ENCODE results near the gene DDX18. TPM values are rescaled to one million over a fixed set of nuclear protein-coding genes. Genes with fewer than 3 reads are reported as not detected.

DDX18 gene
- total and polyA plus RNA-seq, 5 experiments from 2014 or later: 41.4 to 129 (median 44.5) TPM

DNA sequence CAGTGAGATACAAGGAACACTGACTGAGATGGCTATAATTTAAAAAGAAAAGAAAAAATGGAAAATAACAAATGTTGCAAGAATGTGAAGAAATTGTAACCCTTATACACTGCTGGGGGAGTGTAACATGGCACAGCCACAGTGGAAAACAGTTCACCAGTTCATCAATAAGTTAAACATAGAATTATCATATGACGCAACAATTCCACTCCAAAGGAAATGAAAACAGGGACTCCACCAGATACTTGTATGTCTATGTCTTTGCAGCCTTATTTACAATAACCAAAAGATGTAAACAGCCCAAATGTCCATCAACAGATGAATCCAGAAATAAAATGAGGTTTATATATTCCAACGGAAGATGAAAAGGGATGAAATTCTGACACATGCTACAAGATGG is 30.8 kb downstream of the DDX18 start:
- Mint-ChIP-seq H3K36me3 (peaks cover 0 to 12% (median 0%) of the 10 kb centered on the region in 3 donors), H3K27ac (no peak overlapping the region), H3K27me3 (peaks cover 15 to 41% (median 28%) of the 10 kb centered on the region in 5 donors), H3K4me1 (no peaks in the 10 kb centered on the region), H3K4me3 (no peak overlapping the region), H3K9me3 (peaks cover 0 to 3% (median 0%) of the 10 kb centered on the region in 9 donors)
- POLR2A ChIA-PET: no interaction called here
- DNase-seq (no peak), ATAC-seq (no peak)

DNA sequence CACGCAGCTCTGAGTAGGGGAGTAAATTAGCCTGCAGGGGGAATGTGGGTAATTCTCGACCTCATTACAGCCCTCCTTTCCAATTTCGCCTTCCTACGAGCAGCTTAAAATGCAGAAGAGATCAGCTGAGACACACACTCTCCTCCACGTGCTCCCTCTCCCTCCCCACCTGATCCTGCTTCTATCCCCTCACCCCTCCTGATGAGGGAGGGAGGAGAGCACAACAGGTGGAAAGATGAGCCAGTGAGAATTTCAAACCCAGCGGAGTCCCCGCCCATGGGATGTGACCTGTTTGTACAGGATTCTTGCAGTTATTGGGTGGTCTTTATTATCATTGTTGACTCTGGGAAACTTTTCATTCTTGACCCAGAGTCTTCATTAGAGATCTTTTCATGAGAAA is 35.5 kb downstream of the DDX18 start:
- Mint-ChIP-seq H3K4me3 (no peak overlapping the region), H3K27me3 (peaks cover 44 to 88% (median 61%) of the 10 kb centered on the region in 5 donors), H3K9me3 (peaks cover 0 to 3% (median 0%) of the 10 kb centered on the region in 9 donors), H3K27ac (no peak overlapping the region), H3K4me1 (no peaks in the 10 kb centered on the region), H3K36me3 (peaks cover 0 to 12% (median 0%) of the 10 kb centered on the region in 3 donors)
- POLR2A ChIA-PET: no interaction called here
- ATAC-seq: no peak
- DNase-seq: no peak

DNA sequence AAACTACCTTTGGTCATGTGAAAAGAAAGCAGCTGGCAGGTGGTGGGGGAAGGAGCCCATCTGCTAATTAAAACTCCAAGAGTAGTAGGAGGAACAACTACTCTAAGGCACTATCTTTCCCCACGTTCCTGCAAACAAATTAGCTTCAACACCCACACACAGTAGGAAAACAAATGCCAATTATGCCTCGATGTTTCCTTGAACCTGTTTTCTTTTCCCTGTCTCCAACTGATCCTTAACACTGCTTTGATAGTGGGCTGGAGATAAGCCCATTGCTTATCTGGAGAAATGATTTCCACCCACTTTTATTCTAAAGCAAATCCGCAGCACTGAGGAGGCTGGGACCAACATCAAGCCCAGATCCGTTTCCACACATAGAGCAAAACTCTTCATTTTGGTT is 36.0 kb downstream of the DDX18 start:
- H3K4me3 Mint-ChIP-seq: no peak overlapping the region
- H3K27ac Mint-ChIP-seq: no peak overlapping the region
- no peaks in the 10 kb centered on the region for H3K4me1 Mint-ChIP-seq
- DNase-seq (no peak), ATAC-seq (no peak)
- H3K27me3 Mint-ChIP-seq: peaks cover 44 to 91% (median 61%) of the 10 kb centered on the region in 5 donors
- peaks cover 0 to 12% (median 0%) of the 10 kb centered on the region in 3 donors for H3K36me3 Mint-ChIP-seq
- peaks cover 0 to 3% (median 0%) of the 10 kb centered on the region in 9 donors for H3K9me3 Mint-ChIP-seq
- POLR2A ChIA-PET: no interaction called here

DNA sequence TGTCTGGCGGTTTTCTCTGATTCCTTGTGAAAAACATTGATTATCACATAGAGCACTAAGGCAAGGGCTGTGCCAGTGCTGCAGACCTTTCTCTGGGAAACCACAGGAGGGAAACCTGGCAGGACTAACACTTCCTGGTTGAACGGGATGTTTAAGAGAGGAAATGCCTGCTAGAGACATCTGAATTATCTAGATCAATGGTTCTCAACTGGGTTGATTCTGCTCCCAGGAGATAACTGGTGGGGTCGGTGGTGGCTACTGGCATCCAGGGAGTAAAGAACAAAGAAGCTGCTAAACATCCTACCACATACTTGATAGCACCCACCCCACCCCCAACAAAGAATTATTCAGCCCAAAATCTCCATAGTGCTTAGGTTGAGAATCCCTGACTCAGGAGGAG is 37.5 kb downstream of the DDX18 start:
- Mint-ChIP-seq H3K27me3 (peaks cover 46 to 97% (median 60%) of the 10 kb centered on the region in 5 donors), H3K36me3 (peaks cover 0 to 11% (median 0%) of the 10 kb centered on the region in 3 donors), H3K4me3 (no peak overlapping the region), H3K4me1 (no peaks in the 10 kb centered on the region), H3K27ac (no peak overlapping the region), H3K9me3 (peaks cover 0 to 3% (median 0%) of the 10 kb centered on the region in 9 donors)
- POLR2A ChIA-PET: no interaction called here
- DNase-seq (no peak), ATAC-seq (no peak)

DNA sequence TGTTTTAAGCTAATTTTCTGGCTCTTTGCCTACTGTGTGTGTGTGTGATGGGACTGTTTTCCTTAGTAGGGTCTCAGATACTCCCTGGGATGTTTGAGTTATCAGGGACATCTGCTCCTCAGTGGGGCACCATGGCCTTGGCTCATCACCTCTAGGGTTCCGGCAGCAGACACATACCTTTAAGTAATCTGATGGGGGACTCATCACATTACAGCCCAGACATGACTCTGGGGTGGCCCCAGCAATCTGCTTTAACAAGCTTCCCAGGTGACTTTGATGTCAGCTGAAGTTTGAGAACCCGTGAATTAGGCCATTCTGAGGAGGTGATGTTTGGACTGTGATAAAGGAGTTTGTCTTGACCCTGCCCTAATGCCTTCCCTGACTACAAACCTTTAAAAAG is 38.8 kb downstream of the DDX18 start:
- Mint-ChIP-seq H3K27ac (no peak overlapping the region), H3K4me1 (no peaks in the 10 kb centered on the region), H3K36me3 (no peaks in the 10 kb centered on the region), H3K4me3 (no peak overlapping the region), H3K27me3 (peaks cover 37 to 97% (median 54%) of the 10 kb centered on the region in 5 donors), H3K9me3 (peaks cover 0 to 3% (median 0%) of the 10 kb centered on the region in 9 donors)
- DNase-seq (no peak), ATAC-seq (no peak)
- POLR2A ChIA-PET: no interaction called here

DNA sequence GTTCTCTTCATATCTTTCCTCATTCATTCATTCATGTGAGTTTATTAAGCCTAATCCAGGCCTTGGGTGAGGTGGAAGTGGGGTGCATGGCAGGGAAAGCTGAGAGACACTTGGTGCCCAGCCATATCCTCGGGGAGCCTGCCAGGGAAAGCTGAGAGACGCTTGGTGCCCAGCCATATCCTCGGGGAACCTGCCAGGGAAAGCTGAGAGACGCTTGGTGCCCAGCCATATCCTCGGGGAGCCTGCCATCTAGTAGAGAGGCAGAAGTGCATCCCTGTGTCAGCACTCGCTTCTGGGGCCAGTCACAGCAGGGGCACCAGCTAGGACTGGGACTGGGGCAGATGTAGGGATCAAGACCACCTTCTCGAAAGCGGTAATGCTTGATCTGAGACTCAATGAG is 39.4 kb downstream of the DDX18 start:
- POLR2A ChIA-PET: no interaction called here
- Mint-ChIP-seq H3K4me1 (no peaks in the 10 kb centered on the region), H3K36me3 (no peaks in the 10 kb centered on the region), H3K9me3 (peaks cover 0 to 3% (median 0%) of the 10 kb centered on the region in 9 donors), H3K27me3 (peaks cover 33 to 94% (median 51%) of the 10 kb centered on the region in 5 donors), H3K4me3 (no peak overlapping the region), H3K27ac (no peak overlapping the region)
- DNase-seq (no peak), ATAC-seq (no peak)

DNA sequence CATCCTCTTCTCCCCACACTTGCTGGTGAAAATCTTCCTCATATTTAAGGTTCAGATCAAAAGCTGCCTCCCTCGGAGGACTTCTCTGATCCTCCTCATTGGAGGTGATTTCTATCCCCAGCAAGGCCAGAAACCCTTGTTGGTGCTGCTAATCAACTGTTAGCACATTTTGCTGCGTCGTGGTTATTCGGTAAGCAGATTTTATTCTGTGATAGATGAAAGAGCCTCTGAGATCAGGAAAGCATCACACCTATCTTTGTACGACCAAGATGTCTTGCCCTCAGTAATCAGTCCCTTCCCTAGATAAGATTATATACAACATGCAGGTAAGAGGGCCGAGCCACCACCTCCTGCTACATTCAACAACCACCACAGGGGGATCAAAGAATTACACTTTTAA is 40.1 kb downstream of the DDX18 start:
- no peak for ATAC-seq
- H3K4me3 Mint-ChIP-seq: no peak overlapping the region
- H3K27me3 Mint-ChIP-seq: peaks cover 27 to 88% (median 46%) of the 10 kb centered on the region in 5 donors
- POLR2A ChIA-PET: no interaction called here
- no peaks in the 10 kb centered on the region for H3K4me1 Mint-ChIP-seq
- no peak overlapping the region for H3K27ac Mint-ChIP-seq
- DNase-seq: no peak
- H3K36me3 Mint-ChIP-seq: no peaks in the 10 kb centered on the region
- peaks cover 0 to 3% (median 0%) of the 10 kb centered on the region in 9 donors for H3K9me3 Mint-ChIP-seq

DNA sequence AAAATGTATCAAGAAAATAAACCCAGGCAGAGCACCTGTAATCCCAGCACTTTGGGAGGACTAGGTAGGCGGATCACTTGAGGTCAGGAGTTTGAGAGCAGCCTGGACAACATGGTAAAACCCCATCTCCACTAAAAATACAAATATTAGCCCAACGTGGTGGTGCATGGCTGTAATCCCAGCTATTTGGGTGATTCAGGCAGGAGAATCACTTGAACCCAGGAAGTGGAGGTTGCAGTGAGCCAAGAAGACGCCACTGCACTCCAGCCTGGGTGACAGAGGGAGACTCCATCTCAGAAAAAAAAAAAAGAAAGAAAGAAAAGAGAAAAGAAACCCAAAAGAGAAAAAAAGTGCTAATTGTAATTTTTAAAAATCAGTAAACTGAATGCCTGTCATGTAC is 41.4 kb downstream of the DDX18 start:
- peaks cover 30 to 82% (median 36%) of the 10 kb centered on the region in 5 donors for H3K27me3 Mint-ChIP-seq
- peaks cover 0 to 6% (median 2%) of the 10 kb centered on the region in 9 donors for H3K9me3 Mint-ChIP-seq
- POLR2A ChIA-PET: interaction anchor here (0.6 kb wide), 1 partner anchor 1660 kb away, joined by 5 read pairs; no protein-coding TSS in a partner anchor
- H3K4me1 Mint-ChIP-seq: no peaks in the 10 kb centered on the region
- no peak overlapping the region for H3K4me3 Mint-ChIP-seq
- no peak overlapping the region for H3K27ac Mint-ChIP-seq
- ATAC-seq (no peak), DNase-seq (no peak)
- H3K36me3 Mint-ChIP-seq: no peaks in the 10 kb centered on the region

DNA sequence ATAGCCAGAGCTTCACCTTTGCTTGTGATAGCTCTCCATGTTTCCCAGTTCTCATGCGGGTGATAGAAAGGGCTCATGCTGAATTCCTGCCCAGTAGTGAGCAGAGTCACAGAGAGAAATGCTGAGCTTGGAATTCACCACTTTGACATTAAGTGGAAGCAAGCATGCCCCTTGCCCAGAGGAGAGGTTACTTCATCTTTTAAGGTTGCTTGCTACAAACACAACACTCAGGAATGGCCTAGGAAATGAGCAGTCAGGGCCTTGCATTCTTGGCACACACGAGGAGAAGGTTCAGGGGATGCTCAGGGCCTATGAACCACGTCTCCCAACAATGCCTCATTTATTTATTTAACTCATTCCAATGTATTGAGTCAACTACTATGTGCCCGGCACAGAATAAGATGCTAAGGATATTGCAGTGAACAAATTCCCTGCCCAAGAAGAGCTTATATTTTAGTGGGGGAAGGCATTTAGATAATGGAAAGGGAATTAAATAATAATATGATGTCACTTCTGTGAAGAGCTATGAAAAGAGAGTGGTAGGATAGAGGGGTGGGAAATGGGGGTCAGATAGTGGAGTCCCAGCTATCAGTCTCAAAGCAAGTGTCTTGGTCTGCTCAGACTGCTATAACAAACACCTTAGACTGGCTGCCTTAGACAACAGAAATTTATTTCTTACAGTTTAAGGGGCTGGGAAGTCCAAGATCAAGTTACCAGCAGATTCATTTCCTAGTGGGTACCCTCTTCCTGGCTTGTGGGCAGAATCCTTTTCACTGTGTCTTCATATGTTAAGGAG is 42.1 kb downstream of the DDX18 start:
- Mint-ChIP-seq H3K27me3 (peaks cover 33 to 82% (median 38%) of the 10 kb centered on the region in 5 donors), H3K27ac (no peak overlapping the region), H3K9me3 (peaks cover 0 to 10% (median 2%) of the 10 kb centered on the region in 9 donors), H3K36me3 (peaks cover 0 to 2% (median 0%) of the 10 kb centered on the region in 3 donors), H3K4me1 (no peaks in the 10 kb centered on the region), H3K4me3 (no peak overlapping the region)
- ATAC-seq (no peak), DNase-seq (no peak)
- POLR2A ChIA-PET: no interaction called here

DNA sequence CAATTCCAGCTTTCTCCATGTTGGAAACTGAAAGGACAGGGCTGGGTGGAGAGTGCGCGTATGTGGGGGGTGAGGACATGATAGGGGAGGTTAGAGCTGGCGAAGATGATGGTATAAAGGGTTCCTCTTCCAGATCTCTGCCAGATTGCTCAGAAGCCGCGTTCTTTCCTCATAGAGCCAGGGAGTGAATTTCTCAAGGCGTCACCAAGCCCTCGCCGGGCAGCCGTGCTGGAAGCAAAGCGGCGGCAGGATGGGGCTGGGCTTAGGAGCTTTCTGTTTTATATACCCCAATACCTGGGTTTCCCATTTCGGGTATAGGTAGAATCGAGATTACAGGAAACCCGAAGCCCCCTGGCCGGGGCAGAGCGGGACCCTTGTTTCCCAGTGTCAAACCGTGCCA is 43.8 kb downstream of the DDX18 start:
- ATAC-seq: no peak
- H3K4me3 Mint-ChIP-seq: no peak overlapping the region
- H3K36me3 Mint-ChIP-seq: peaks cover 0 to 8% (median 2%) of the 10 kb centered on the region in 3 donors

DNA sequence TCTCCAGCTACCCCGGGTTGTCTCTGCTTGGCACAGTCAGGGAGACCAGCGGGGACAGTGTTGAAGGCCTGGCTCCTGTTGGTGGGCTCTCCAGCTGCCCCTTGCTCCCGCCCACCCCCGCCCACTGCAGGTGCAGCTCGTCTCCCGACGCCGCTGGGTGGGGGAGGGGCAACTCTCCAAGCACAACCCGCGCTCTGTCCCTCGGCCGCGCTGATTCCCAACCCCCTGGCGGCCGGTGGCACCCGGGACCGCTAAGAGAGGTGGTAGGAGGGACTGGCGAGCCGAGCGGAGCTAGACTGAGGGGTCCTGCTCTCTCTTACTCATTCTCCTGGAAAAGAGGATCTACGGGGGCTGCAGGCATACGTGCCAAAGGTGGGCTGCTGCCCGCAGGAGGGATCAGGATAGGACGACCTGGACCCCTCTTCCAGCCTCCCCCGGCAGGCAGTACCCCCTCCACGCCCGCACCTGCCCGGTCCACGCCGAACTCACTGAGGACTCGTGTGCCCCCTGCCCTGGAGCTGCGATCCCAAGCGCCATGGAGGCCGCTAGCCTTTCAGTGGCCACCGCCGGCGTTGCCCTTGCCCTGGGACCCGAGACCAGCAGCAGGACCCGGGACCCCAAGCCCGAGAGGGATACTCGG is 44.5 kb downstream of the DDX18 start:
- no peak for ATAC-seq
- H3K36me3 Mint-ChIP-seq: peaks cover 0 to 8% (median 2%) of the 10 kb centered on the region in 3 donors
- peaks cover 20 to 69% (median 27%) of the 10 kb centered on the region in 5 donors for H3K27me3 Mint-ChIP-seq
- H3K4me1 Mint-ChIP-seq: no peaks in the 10 kb centered on the region
- H3K27ac Mint-ChIP-seq: no peak overlapping the region
- no peak for DNase-seq
- POLR2A ChIA-PET: no interaction called here
- H3K4me3 Mint-ChIP-seq: no peak overlapping the region
- H3K9me3 Mint-ChIP-seq: peaks cover 0 to 15% (median 4%) of the 10 kb centered on the region in 9 donors

More for the DNA sequence above, 43.8 kb downstream of the DDX18 start:
- Mint-ChIP-seq H3K27ac (no peak overlapping the region), H3K9me3 (peaks cover 0 to 15% (median 4%) of the 10 kb centered on the region in 9 donors), H3K27me3 (peaks cover 25 to 76% (median 29%) of the 10 kb centered on the region in 5 donors), H3K4me1 (no peaks in the 10 kb centered on the region)
- DNase-seq: no peak
- POLR2A ChIA-PET: no interaction called here

DNA sequence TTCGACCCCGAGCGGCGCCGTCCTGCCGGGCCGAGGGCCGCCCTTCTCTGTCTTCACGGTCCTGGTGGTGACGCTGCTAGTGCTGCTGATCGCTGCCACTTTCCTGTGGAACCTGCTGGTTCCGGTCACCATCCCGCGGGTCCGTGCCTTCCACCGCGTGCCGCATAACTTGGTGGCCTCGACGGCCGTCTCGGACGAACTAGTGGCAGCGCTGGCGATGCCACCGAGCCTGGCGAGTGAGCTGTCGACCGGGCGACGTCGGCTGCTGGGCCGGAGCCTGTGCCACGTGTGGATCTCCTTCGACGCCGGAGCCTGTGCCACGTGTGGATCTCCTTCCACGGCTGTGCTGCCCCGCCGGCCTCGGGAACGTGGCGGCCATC is 45.0 kb downstream of the DDX18 start:
- H3K27me3 Mint-ChIP-seq: peaks cover 18 to 64% (median 23%) of the 10 kb centered on the region in 5 donors
- DNase-seq (no peak), ATAC-seq (no peak)
- no peak overlapping the region for H3K4me3 Mint-ChIP-seq
- peaks cover 0 to 15% (median 4%) of the 10 kb centered on the region in 9 donors for H3K9me3 Mint-ChIP-seq
- no peak overlapping the region for H3K27ac Mint-ChIP-seq
- H3K4me1 Mint-ChIP-seq: no peaks in the 10 kb centered on the region
- H3K36me3 Mint-ChIP-seq: peaks cover 0 to 8% (median 2%) of the 10 kb centered on the region in 3 donors
- POLR2A ChIA-PET: no interaction called here

All from naive thymus-derived CD8-positive, alpha-beta T cell (primary cell).